OCI-LY7 (cell line): ENCODE measurements around the gene UTP18.

Source experiments
- CTCF ChIP-seq: fragments of 200-600 bp; sonication (generic); conservative IDR thresholded peaks from 2 replicates; pipeline ENCODE4 v1.5.1; 2014; ENCODE audit warnings: mild to moderate bottlenecking, antibody characterized with exemption, low read length, moderate library complexity, mixed read lengths
- EZH2phosphoT487 ChIP-seq: fragments of 200-600 bp; sonication (generic); IDR thresholded peaks from 2 replicates; pipeline ENCODE4 v1.6.1; 2018; ENCODE audit warnings: low read depth, borderline replicate concordance, mild to moderate bottlenecking, mixed run types, antibody characterized with exemption, low read length, moderate library complexity, mixed read lengths

- TF ChIP-seq CTCF (no peak), EZH2phosphoT487 (no peak)
Measured at GRCh38 chr17:51299859-51300258, 39.5 kb downstream of the UTP18 start.
